ENCODE measurements around the gene NDUFAB1. TPM values are rescaled to one million over a fixed set of nuclear protein-coding genes. Genes with fewer than 3 reads are reported as not detected.

NDUFAB1 gene
- 85.3 and 96.3 TPM in 2 replicates for total RNA-seq

GRCh38 chr16:23595951-23596720, at the start of gene NDUFAB1:
TSS of gene NDUFAB1 (minus strand) at chr16:23596316. CDS start at chr16:23596290, 26 bp downstream.

DNA sequence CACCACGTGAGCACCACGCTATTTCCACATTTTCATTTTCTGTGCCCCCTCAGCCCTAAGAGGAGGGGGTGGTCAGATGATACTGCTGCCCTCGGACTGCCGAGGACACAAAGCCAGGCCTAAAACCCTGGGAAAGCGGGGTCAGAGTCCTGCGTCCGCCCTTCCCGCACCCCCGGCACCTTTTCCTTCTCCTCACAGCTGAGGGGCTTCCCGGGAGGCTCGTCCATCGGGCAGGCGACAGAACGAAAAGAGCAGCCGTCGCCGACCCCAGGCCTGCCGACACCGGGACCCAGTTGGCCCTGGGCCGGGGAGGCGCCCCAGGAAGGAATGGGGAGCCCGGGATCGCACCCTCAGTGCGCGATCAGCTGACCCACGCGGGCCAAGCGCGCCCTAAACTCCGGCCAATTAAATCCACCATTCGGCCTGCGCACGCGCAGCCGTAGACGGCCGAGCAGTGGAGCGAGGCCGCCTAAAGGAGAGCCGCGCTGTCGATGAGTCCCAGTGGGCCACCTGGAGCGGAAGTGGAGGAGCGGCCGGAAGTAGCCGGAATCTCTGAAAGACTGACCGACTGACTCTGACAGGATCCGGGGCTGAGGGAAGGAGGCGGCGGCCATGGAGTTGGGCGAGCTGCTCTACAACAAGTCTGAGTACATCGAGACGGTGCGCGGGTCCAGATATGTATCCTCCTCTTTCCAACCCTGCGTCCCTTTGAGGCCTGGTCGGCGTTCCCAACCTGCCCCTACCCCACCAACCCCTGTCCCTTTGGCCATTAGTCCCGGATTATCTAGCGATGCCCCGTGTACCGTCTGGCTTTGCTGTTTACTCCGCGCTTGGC, 45.0 kb upstream of the NDUFAB1 start, which contains the start of the genes DCTN5 and PALB2:
TSS of gene DCTN5 (plus strand) at position 536 of the 835 bp plus-strand sequence. CDS start at position 613, 77 bp downstream.
TSS of gene PALB2 (minus strand) at position 380 of the 835 bp plus-strand sequence. CDS start at position 227, 153 bp downstream.

DNA sequence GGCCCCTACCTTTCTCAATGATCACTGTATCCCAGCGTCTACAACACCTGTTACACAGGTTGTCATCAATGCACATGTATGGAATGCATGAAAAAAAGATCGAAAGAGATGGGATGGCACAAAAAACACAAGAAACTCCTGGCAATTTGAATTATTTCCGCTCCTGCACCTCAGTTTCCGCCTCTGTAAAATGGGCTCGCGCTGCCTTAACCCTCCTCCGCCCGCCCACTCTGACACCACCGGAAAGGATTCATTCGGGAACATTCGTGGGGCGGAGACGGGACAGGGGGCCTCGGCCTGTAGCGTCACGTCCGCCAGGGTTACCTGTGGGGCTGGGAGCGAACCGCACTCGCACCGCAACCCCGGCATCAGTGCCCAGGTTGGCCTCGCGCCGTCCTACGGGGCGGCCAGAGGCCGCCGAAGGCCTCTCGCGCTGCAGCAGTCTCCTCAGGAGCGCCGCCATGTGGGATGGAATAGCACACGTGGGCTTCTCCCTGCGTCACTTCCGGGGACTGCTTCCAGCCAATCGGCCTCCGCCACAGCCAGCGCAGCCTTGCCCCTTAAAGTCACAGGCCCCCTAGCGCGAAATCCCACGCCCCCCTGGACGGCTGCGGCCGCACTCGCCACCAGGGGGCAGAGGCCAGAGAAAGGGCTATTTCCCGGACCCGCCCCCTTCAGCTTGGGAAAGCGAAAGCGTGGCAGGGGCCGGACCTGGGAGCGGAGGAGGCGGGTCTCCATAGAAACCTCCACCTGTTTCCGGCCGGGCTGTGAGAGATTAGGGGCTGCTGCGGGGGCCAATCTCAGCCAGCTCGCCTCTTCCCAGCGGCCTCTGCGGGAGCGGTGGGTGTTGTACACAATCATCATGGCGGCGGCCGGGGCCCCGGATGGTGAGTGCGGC, 39.0 kb downstream of the NDUFAB1 start, which contains the start of the genes EARS2 and UBFD1:
TSS of gene EARS2 (minus strand) at position 470 of the 898 bp plus-strand sequence. CDS start at position 463, 7 bp downstream.
TSS of gene UBFD1 (plus strand) at position 847 of the 898 bp plus-strand sequence. CDS start at position 863, 16 bp downstream.

Other genes starting within 250 kb of the NDUFAB1 start
- 6.5 and 17.8 TPM in 2 replicates for gene COG7, start 143.1 kb downstream of the NDUFAB1 start, total RNA-seq
- 26.7 and 37.1 TPM in 2 replicates for gene GGA2, start 85.8 kb downstream of the NDUFAB1 start, total RNA-seq
- 10.0 and 36.1 TPM in 2 replicates for gene EARS2, start 39.0 kb downstream of the NDUFAB1 start, total RNA-seq
- gene UBFD1, start 38.6 kb downstream of the NDUFAB1 start, total RNA-seq, result 35.3 and 54.8 TPM in 2 replicates
- gene PALB2, start 45.0 kb upstream of the NDUFAB1 start, total RNA-seq, result 4.7 and 9.2 TPM in 2 replicates
- gene DCTN5, start 45.1 kb upstream of the NDUFAB1 start, total RNA-seq, result 29.1 and 75.8 TPM in 2 replicates
- gene PLK1, start 82.6 kb upstream of the NDUFAB1 start, total RNA-seq, result 13.8 and 21.9 TPM in 2 replicates
- not detected in 2 replicates for gene ERN2, start 116.9 kb upstream of the NDUFAB1 start, total RNA-seq
- gene CHP2, start 158.7 kb upstream of the NDUFAB1 start, total RNA-seq, result not detected in 2 replicates
- not detected in 2 replicates for gene PRKCB, start 239.7 kb upstream of the NDUFAB1 start, total RNA-seq

Measured in bladder microvascular endothelial cell (primary cell).